Fibroblast of lung (primary cell): Measurements from ENCODE around the gene SENP6. TPM values are rescaled to one million over a fixed set of nuclear protein-coding genes. Genes with fewer than 3 reads are reported as not detected.

Experiments used
- DNase-seq, 2 donors: peaks; one replicate each; pipeline versions ENCODE4 v3.0.0 to v3.0.0-alpha.2; 2010; ENCODE audit warnings: low read depth in 2 of 2
- H2AFZ ChIP-seq: 2 replicates; pipeline ENCODE4 v1.5.1; 2012; ENCODE audit warnings: low read length, control low read depth, inconsistent platforms
- H3K27ac ChIP-seq: 2 replicates; pipeline ENCODE4 v1.5.1; 2011; ENCODE audit warnings: low read length, control low read depth; ENCODE audit not compliant: insufficient read depth
- H3K27me3 ChIP-seq: 2 replicates; pipeline ENCODE4 v1.5.1; 2011; ENCODE audit warnings: mild to moderate bottlenecking, low read length; ENCODE audit not compliant: control insufficient read depth, insufficient read depth
- H3K36me3 ChIP-seq: 2 replicates; pipeline ENCODE4 v1.5.1; 2011; ENCODE audit warnings: low read length; ENCODE audit not compliant: control insufficient read depth, insufficient read depth
- H3K4me1 ChIP-seq: 2 replicates; pipeline ENCODE4 v1.5.1; 2011; ENCODE audit warnings: low read length; ENCODE audit not compliant: control insufficient read depth, insufficient read depth; ENCODE audit errors: extremely low read depth
- H3K4me2 ChIP-seq: 2 replicates; pipeline ENCODE4 v1.5.1; 2011; ENCODE audit warnings: low read length, control low read depth; ENCODE audit not compliant: insufficient read depth; ENCODE audit errors: extremely low read depth
- H3K4me3 ChIP-seq, 4 experiments: fragments of 200-600 bp in 1 of 4; sonication (generic) in 1 of 4; replicated peaks in 1 of 4; 2 replicates each; pipeline ENCODE4 v1.5.1; 2011 to 2016; ENCODE audit warnings: low read length in 4 of 4, low read depth in 3 of 4, mild to moderate bottlenecking in 3 of 4, control low read depth in 2 of 4, inconsistent platforms in 1 of 4, mixed read lengths in 1 of 4; ENCODE audit not compliant: insufficient read depth in 1 of 4; ENCODE audit errors: control extremely low read depth in 1 of 4
- H3K79me2 ChIP-seq: 2 replicates; pipeline ENCODE4 v1.5.1; 2012; ENCODE audit warnings: mild to moderate bottlenecking, low read length, inconsistent platforms; ENCODE audit not compliant: control insufficient read depth, insufficient read depth
- H3K9ac ChIP-seq: 2 replicates; pipeline ENCODE4 v1.5.1; 2011; ENCODE audit warnings: mild to moderate bottlenecking, low read length, control low read depth; ENCODE audit not compliant: insufficient read depth
- H3K9me3 ChIP-seq: 2 replicates; pipeline ENCODE4 v1.5.1; 2012; ENCODE audit warnings: low read depth, low read length; ENCODE audit not compliant: control insufficient read depth, insufficient read depth
- H4K20me1 ChIP-seq: 2 replicates; pipeline ENCODE4 v1.5.1; 2011; ENCODE audit warnings: low read length; ENCODE audit not compliant: control insufficient read depth, insufficient read depth; ENCODE audit errors: extremely low read depth
- EZH2 ChIP-seq: IDR thresholded peaks from 2 replicates; pipeline ENCODE4 v1.5.1; 2012; ENCODE audit warnings: low read length, control low read depth, mild to moderate bottlenecking; ENCODE audit errors: missing control alignments
- polyA minus RNA-seq: library from RNA; depleted of rRNA, polyadenylated mRNA; stranded (reverse); fragments of >200 nt; gene quantifications from 2 replicates; pipeline ENCODE4 v1.2.3, GENCODE V29; 2011; ENCODE audit warnings: low replicate concordance
- polyA plus RNA-seq, 2 donors: library from polyadenylated mRNA; depleted of rRNA in 1 of 2; stranded (reverse) in 1 of 2; unstranded in 1 of 2; fragments of >200 nt; gene quantifications; 2 replicates each; pipeline ENCODE4 v1.2.1, GENCODE V29; 2011 to 2012; ENCODE audit warnings: missing spikeins in 1 of 2
- total RNA-seq: library from RNA; depleted of rRNA; stranded (reverse); fragments of >200 nt; gene quantifications from 2 replicates; pipeline ENCODE4 v1.2.1, GENCODE V29; 2014
- TF ChIP-seq, protein P1 (sequence below), 2 donors: IDR thresholded peaks in 1 of 2; conservative IDR thresholded peaks in 1 of 2; 1 replicate in 1 of 2; 2 replicates in 1 of 2; pipeline ENCODE4 v1.5.1; 2011 to 2012; ENCODE audit warnings: low read length in 2 of 2, control low read depth in 1 of 2, inconsistent platforms in 1 of 2, low read depth in 1 of 2, mild to moderate bottlenecking in 1 of 2

The SENP6 gene, protein sequence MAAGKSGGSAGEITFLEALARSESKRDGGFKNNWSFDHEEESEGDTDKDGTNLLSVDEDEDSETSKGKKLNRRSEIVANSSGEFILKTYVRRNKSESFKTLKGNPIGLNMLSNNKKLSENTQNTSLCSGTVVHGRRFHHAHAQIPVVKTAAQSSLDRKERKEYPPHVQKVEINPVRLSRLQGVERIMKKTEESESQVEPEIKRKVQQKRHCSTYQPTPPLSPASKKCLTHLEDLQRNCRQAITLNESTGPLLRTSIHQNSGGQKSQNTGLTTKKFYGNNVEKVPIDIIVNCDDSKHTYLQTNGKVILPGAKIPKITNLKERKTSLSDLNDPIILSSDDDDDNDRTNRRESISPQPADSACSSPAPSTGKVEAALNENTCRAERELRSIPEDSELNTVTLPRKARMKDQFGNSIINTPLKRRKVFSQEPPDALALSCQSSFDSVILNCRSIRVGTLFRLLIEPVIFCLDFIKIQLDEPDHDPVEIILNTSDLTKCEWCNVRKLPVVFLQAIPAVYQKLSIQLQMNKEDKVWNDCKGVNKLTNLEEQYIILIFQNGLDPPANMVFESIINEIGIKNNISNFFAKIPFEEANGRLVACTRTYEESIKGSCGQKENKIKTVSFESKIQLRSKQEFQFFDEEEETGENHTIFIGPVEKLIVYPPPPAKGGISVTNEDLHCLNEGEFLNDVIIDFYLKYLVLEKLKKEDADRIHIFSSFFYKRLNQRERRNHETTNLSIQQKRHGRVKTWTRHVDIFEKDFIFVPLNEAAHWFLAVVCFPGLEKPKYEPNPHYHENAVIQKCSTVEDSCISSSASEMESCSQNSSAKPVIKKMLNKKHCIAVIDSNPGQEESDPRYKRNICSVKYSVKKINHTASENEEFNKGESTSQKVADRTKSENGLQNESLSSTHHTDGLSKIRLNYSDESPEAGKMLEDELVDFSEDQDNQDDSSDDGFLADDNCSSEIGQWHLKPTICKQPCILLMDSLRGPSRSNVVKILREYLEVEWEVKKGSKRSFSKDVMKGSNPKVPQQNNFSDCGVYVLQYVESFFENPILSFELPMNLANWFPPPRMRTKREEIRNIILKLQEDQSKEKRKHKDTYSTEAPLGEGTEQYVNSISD
- total RNA-seq (72.9 and 80.6 TPM in 2 replicates), polyA plus RNA-seq (40.9 and 54.5 TPM in 2 replicates), polyA minus RNA-seq (1.1 and 2.4 TPM in 2 replicates)
- polyA plus RNA-seq (2012), result 28.5 and 40.1 TPM in 2 replicates

DNA sequence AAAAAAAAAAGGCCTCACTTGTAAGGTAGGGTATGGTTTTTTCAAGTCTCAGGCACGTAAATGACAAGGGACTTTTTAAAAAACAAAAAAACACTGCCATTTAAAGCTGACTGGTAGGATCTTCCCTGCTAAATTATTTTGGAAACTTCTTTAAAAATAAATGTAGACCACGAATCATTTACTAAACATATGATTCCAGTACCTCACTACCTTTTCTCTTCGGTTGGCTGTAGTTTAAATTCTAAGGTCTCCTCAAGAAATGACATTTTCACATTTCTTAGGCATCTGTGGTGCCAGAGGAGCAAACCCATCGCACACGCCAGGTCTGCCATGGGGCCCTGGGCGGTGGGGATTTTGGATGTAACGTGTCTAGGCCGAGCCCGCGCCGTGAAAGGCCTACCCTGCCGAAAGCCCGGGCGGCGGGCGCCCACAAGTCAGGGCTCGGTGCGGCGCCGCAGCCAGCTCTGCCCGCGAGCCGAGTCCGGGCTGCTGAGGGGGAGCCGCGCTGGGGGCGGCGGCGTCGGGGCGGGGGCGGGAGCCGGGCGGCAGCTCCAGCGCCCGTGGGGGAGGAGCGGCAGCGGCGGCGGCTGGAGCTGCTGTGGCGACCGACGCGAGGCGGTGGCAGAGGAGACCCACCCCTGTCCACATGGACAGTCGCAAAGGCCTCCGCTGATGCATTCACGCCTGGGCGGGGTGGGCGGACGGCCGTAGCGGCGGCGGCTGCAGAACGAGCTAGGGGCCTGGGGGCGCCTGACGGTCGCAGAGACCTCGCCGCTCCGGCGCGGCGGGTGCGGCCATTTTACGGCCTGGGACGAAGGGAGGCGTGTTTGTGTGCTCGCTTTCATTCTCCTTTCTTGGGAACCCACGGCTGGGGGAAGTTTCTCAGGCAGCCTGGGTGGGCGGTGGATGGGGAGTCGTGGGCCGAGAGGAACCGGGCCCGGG lies at the start of gene SENP6:
SENP6 (plus strand) TSS at position 577 of the 942 bp plus-strand sequence. CDS start 645 bp downstream, outside the sequence.
- TF ChIP-seq, protein P1, sequence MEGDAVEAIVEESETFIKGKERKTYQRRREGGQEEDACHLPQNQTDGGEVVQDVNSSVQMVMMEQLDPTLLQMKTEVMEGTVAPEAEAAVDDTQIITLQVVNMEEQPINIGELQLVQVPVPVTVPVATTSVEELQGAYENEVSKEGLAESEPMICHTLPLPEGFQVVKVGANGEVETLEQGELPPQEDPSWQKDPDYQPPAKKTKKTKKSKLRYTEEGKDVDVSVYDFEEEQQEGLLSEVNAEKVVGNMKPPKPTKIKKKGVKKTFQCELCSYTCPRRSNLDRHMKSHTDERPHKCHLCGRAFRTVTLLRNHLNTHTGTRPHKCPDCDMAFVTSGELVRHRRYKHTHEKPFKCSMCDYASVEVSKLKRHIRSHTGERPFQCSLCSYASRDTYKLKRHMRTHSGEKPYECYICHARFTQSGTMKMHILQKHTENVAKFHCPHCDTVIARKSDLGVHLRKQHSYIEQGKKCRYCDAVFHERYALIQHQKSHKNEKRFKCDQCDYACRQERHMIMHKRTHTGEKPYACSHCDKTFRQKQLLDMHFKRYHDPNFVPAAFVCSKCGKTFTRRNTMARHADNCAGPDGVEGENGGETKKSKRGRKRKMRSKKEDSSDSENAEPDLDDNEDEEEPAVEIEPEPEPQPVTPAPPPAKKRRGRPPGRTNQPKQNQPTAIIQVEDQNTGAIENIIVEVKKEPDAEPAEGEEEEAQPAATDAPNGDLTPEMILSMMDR (conservative IDR thresholded peaks at IDR 0.05 in 1 of 2, IDR thresholded peaks at IDR 0.05 in 1 of 2; ENCODE audit: low read depth in 1 of 2, low read length in 2 of 2), result no peak
- TF ChIP-seq EZH2, result no peak
- Histone ChIP-seq H3K9ac (peak within 1 kb of the TSS; percentile 97), H3K4me1 (peaks cover 3% of the 10 kb centered on the region), H3K27ac (peak within 1 kb of the TSS; percentile 89), H3K4me2 (peak within 1 kb of the TSS; percentile 96), H4K20me1 (no peaks in the 10 kb centered on the region), H3K36me3 (no peaks in the 10 kb centered on the region), H2AFZ (peak within 1 kb of the TSS; percentile 95), H3K79me2 (peaks cover 52% of the 10 kb centered on the region), H3K27me3 (no peaks in the 10 kb centered on the region), H3K4me3 (peak within 1 kb of the TSS; percentile 88 to 95 (median 92)), H3K9me3 (no peaks in the 10 kb centered on the region)
- peak; percentile 76 to 80 for DNase-seq

DNA sequence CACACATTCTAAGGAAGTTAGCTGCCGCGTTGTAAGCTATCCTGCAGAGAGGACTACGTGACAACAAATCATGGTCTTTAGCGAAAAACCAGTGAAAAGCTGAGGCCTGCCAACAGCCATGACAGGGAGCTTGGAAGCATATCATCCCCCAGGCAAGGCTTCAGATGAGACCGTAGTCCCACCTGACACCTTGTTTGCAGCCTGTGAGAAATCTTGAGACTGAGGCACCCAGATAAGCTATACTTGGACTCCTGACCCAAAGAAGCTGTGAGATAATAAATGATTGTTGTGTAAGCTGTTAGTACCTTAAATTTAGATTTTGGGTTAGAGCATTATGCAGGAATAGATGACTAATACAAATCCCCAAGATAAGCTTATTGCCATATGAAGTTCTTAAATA lies 45.4 kb upstream of the SENP6 start:
- Histone ChIP-seq H3K79me2 (no peaks in the 10 kb centered on the region), H3K9me3 (no peaks in the 10 kb centered on the region), H3K4me1 (no peaks in the 10 kb centered on the region), H3K9ac (no peak overlapping the region), H3K27ac (no peak overlapping the region), H3K36me3 (no peaks in the 10 kb centered on the region), H2AFZ (no peak overlapping the region), H3K4me3 (no peak overlapping the region), H3K27me3 (no peaks in the 10 kb centered on the region), H4K20me1 (no peaks in the 10 kb centered on the region), H3K4me2 (peak overlapping the region; percentile 13)
- TF ChIP-seq, protein P1 (conservative IDR thresholded peaks at IDR 0.05 in 1 of 2, IDR thresholded peaks at IDR 0.05 in 1 of 2; ENCODE audit: low read depth in 1 of 2, low read length in 2 of 2), result no peak
- DNase-seq, result no peak
